HPDE6-E6E7 (cell line): ENCODE results near the gene C4orf50.

Source experiments
- DNase-seq: peaks from one replicate; pipeline ENCODE4 v3.0.0; 2011; ENCODE audit warnings: missing footprints; ENCODE audit errors: extremely low spot score

Gene C4orf50

DNA sequence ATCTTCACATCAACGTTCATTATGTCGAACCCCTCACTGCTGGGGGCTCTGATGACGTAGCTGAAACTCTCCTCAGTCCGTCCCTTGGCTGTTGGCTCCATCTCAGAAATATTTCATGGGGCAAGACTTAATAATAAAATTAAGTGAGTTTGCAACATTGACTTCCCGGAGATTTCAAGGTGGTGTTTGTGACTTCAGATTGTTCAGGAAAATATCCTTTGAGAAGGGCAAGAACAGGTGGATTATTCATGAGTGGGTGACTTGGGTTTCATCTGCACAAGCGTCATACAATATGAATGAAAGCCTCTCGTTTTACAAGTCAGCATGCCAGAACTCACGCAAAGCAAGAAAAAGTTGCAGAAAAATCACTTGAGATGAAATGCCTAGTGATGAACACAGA is at the start of gene C4orf50:
C4orf50 (minus strand) TSS at position 101 of the 400 bp plus-strand sequence.
- no peak for DNase-seq

DNA sequence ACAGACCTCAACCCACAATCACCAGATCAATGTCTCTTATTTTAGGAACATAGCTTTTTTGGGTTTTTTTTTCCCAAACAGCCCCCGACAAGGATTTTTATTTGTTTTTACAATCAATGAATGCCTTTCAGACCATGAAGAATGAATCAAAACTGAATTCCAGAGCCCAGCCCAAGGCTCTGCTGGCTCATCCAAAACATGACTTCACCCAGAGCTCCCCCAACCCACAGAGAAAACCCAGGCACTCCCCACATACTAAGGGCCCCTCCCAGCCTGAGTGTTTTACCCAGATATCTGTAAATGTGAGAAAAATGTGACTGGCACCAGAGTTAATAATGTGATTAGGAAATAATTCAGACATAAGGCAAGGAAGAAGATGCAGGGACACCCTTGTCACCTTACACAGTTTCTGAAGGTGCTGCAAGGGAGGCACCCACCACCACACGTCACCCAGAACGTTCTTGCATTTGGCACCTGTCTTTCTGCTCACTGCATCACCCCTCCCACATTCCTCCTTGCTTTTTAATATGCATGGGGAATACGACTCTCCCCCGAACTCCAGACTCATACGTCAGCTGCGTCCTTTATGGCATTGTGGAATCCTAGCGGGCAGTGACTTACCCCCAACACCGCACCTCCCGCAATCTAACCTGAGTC is 47.8 kb upstream of the C4orf50 start:
- no peak for DNase-seq

DNA sequence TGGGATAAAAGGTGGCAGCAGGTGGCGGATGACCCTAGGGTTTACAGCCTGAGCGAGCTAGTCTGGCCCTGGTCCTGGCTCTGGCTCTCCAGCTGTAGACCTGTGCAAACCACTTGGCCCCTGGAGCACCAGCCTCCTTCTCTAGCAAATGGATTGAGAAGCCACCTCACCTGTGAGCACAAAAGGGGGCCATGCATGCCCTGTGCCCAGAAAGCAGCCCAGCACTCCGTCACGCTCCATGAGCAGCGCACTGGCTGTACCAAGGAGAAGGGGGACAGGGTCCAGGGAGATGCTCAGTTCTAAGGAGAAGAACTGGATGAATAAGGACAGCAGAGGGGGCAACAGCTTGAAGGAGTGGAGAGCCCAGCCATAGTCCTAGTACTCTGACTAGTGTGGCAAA is 46.9 kb upstream of the C4orf50 start:
- no peak for DNase-seq

GRCh38 chr4:6064383-6064782 is 46.2 kb upstream of the C4orf50 start:
- DNase-seq: no peak

DNA sequence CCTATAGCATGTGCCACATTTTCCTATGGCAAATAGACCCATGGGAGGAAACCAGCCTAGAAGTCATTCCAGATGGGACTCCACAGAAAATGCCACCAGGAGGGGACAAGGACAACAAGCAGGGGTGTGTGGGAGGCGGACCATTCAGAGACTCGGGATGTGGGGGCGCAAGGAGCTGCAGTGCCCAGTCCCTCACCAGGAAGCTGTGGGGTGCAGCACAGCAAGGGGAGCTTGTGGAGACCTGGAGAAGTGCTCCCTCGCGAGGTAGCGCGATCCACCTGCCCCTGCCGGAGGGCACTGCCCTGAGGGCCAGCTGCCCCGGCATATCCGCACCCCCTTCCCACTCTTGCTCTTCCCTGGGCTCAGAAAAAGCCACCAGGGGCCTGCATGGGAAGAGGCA is 45.5 kb upstream of the C4orf50 start:
- no peak for DNase-seq

DNA sequence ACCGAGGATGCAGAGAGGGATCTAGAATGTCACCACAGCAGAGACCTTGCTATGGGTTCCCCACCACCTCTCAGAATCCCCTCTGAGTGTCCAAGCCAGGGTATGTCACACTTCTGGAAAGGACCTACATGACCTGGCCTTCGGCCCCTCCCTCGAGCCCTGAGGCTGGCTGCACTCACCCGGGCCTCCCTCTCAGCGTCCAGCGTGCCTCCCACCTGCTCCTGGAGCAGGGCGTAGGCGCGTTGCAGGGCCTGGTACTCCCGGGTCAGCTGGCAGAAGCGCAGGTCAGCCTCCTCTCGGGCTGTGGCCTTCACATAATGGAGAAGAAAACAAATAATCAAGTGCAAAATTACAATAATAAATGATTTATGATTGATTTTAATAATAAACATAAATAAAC is 43.9 kb upstream of the C4orf50 start:
- DNase-seq: no peak

- DNase-seq: no peak
Observed at GRCh38 chr4:6059375-6059805, 41.2 kb upstream of the C4orf50 start.

- DNase-seq: no peak
Observed at GRCh38 chr4:6058531-6059374, 40.5 kb upstream of the C4orf50 start.

DNA sequence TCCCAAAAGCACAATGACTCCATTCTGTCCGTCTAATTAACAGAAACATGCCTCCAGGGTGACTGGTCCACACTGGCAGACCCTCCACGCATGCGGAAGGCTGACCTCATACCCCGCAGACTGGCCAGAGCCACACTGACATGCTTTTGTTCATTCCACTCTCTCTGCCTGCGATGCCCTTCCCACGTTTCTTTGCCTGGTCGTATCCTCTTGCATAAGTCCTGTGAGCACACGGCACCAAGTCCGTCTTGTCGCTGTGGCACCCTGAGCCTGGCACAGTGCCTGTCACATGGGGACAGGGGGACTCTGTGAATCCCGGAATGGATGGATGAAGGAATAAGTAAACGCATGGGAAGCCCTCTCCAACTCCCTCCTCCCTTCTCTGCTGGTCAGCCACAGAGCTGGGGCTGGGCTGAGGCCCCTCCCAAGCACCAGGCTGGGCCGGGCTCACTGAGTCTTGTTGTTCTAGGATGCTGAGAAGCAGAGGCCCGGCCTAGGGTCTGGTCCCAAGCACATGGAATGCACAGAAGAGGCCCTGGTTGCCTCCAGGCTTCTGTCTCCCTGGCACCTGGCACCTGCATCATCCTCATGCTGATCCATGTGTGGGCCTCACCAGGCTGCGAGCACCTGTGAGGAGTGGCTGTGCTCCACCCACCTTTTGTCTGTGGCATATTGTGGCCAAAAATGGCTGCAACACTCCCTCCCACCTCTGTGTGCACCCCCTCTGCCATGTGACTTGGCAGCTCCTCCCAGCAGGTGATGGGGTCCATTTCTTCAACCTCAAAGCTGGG is 38.9 kb upstream of the C4orf50 start:
- no peak for DNase-seq

GRCh38 chr4:6055436-6055835 is 37.2 kb upstream of the C4orf50 start:
- DNase-seq: no peak

GRCh38 chr4:6055030-6055429 is 36.8 kb upstream of the C4orf50 start:
- no peak for DNase-seq

DNA sequence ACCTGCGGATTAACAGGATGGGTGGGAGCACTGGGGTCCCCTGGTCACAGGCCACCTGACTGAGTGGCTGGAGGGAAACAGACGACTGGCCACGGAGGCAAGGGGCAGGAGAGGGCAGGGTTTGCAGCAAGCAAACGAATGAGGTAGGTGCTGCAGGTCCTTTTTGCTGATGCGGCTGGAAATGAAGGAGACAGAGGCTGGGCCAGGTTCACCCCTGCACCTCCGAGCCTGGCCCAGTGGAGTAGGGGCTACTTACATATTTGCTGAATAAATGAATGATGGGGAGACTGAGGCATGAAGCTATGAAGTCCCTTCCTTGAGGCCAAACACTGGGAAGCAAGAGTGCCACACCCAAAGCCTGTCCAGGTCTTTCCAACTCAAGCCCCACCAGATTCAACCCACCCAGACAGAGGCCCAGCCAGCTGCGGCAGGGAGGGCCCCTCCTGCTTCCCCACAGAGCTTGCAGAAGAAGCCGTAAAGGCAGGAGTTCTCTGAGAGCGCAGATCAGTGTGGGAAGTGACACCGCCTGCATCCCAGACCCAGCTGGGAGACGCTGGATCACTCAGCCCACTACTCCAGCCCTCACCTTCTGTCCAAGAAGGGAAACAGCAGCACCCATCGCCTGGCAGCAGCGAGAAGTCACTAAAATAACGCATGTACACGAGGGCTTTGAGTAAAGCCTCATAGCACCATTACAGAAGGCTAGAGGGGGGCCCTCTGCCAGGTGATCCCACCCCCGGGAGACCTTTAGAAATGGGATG is 36.1 kb upstream of the C4orf50 start:
- DNase-seq: no peak

DNA sequence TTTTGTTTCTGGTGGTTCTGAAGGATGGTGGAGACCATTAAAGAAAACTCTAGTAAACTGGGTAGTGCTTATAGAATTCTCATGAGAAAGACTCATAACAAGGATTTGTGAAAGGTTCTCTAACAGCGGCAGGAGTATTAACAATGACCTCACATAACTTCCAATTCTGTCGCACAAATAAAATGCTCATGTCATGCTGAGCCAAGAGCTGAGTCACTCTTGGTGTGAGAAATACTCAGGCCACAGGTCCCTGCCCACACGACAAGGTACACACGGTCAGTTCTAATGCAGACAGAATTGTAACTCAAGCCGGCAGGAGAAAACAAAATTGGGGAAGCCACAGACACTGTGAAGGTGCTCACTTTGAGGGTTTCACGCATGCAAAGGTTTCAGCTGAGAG is 34.4 kb upstream of the C4orf50 start:
- no peak for DNase-seq

- no peak for DNase-seq
Observed at GRCh38 chr4:6050551-6050950, 32.3 kb upstream of the C4orf50 start.

- no peak for DNase-seq
Observed at GRCh38 chr4:6049985-6050384, 31.8 kb upstream of the C4orf50 start.

DNA sequence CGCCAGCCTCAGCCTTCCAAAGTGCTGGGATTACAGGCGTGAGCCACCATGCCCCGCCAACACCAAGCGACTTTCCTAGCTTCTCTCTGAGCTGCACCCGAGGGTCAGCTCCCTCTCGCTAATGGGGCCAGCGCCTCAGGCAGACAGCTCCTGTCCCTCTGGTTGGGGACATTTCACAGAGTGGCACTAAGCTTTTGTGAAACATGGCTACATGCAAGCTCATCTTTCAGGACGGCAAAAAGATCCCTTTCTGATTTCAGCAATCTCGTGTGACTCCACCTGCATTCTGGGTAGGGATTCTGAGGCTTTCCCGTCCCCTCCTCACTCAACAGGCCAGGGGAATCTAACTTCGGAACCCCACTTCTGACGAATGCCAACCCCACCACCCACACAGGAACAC is 31.0 kb upstream of the C4orf50 start:
- DNase-seq: no peak

GRCh38 chr4:6048537-6048936 is 30.3 kb upstream of the C4orf50 start:
- DNase-seq: no peak

DNA sequence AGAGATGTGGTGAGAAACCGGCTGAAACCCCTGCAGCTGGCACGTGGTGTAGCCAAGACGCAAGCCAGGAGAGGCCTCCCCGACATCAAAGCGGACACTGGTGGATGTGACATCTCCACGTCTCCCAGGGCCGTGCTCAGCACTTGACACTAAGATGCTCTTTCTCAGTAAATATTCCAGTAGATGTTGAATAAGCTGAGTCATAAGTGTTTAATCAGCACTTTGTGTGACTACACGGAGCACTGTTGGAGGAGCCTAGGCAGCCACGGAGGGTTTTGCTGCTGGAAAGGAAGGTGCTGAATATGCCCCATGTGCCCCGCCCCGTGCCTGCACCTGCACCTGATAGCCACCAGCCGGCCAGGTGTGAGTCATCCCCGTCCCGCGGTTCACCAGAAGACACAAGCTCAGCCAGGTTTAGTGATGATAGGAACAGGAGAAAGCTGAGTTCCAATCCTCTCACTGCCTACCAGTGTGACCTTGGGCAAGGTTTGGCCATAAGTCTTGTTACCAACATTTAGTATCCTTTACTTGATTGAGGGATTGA is 29.0 kb upstream of the C4orf50 start:
- DNase-seq: no peak

- no peak for DNase-seq
Observed at GRCh38 chr4:6046526-6047129, 28.4 kb upstream of the C4orf50 start.

GRCh38 chr4:6044805-6045204 is 26.6 kb upstream of the C4orf50 start:
- DNase-seq: no peak

- DNase-seq: no peak
Observed at GRCh38 chr4:6044276-6044675, 26.0 kb upstream of the C4orf50 start.
